Measurements from ENCODE around the gene B4GALT6. TPM values are rescaled to one million over a fixed set of nuclear protein-coding genes. Genes with fewer than 3 reads are reported as not detected.

The B4GALT6 gene
- polyA plus RNA-seq, 1 donor from 2014 or later = 19.4 TPM

- Histone ChIP-seq H3K36me3 (ENCODE audit: insufficient read depth, low read length) (no peaks in the 10 kb centered on the region), H3K9me3 (ENCODE audit: low read length) (no peaks in the 10 kb centered on the region), H3K4me2 (ENCODE audit: low read length) (no peak overlapping the region), H3K79me2 (replicated peaks; ENCODE audit: insufficient read depth, low read length) (no peaks in the 10 kb centered on the region), H4K20me1 (ENCODE audit: insufficient read depth) (no peaks in the 10 kb centered on the region), H3K9me2 (ENCODE audit: insufficient read depth, low read length) (no peaks in the 10 kb centered on the region), H3F3A (ENCODE audit: insufficient read depth, low read length, poor library complexity, severe bottlenecking) (no peaks in the 10 kb centered on the region), H2AFZ (ENCODE audit: low read depth, low read length) (no peak overlapping the region), H3K9ac (ENCODE audit: low read length) (no peak overlapping the region), H3K27me3 (ENCODE audit: insufficient read depth, low read depth, low read length) (no peaks in the 10 kb centered on the region), H3K27ac (ENCODE audit: low read length) (no peak overlapping the region), H3K4me3 (ENCODE audit: low read length) (no peak overlapping the region)
- TF ChIP-seq RAD21 (conservative IDR thresholded peaks at IDR 0.05) = no peak
- no peak for TF ChIP-seq EP300 (conservative IDR thresholded peaks at IDR 0.05; ENCODE audit: poor library complexity, severe bottlenecking)
- TF ChIP-seq TAF1 (IDR thresholded peaks at IDR 0.05; ENCODE audit: low read depth) = no peak
- TF ChIP-seq REST (IDR thresholded peaks at IDR 0.05; ENCODE audit: borderline replicate concordance) = no peak
- no peak for TF ChIP-seq POLR2AphosphoS5 (IDR thresholded peaks at IDR 0.05)
These were observed 81.1 kb downstream of the B4GALT6 start for GRCh38 chr18:31603315-31603714.

- no peaks in the 10 kb centered on the region for H4K20me1 ChIP-seq (ENCODE audit: insufficient read depth)
- H3K4me3 ChIP-seq (ENCODE audit: low read length) = no peak overlapping the region
- no peaks in the 10 kb centered on the region for H3K79me2 ChIP-seq (replicated peaks; ENCODE audit: insufficient read depth, low read length)
- H3F3A ChIP-seq (ENCODE audit: insufficient read depth, low read length, poor library complexity, severe bottlenecking) = no peaks in the 10 kb centered on the region
- no peaks in the 10 kb centered on the region for H3K27me3 ChIP-seq (ENCODE audit: insufficient read depth, low read depth, low read length)
- no peak overlapping the region for H2AFZ ChIP-seq (ENCODE audit: low read depth, low read length)
- no peak overlapping the region for H3K27ac ChIP-seq (ENCODE audit: low read length)
- no peaks in the 10 kb centered on the region for H3K9me2 ChIP-seq (ENCODE audit: insufficient read depth, low read length)
- no peaks in the 10 kb centered on the region for H3K36me3 ChIP-seq (ENCODE audit: insufficient read depth, low read length)
- TF ChIP-seq CTCF (IDR thresholded peaks at IDR 0.05; ENCODE audit: poor library complexity, severe bottlenecking) (no peak), POLR2AphosphoS5 (IDR thresholded peaks at IDR 0.05) (no peak), EZH2 (IDR thresholded peaks at IDR 0.05; ENCODE audit: borderline replicate concordance, insufficient read depth, low read length, poor library complexity, severe bottlenecking) (no peak), EP300 (conservative IDR thresholded peaks at IDR 0.05; ENCODE audit: poor library complexity, severe bottlenecking) (no peak), MXI1 (conservative IDR thresholded peaks at IDR 0.05; ENCODE audit: poor library complexity, severe bottlenecking) (no peak), TAF1 (IDR thresholded peaks at IDR 0.05; ENCODE audit: low read depth) (no peak), RAD21 (conservative IDR thresholded peaks at IDR 0.05) (no peak), REST (IDR thresholded peaks at IDR 0.05; ENCODE audit: borderline replicate concordance) (no peak), SMC3 (conservative IDR thresholded peaks at IDR 0.05; ENCODE audit: poor library complexity) (no peak)
- H3K4me2 ChIP-seq (ENCODE audit: low read length) = no peak overlapping the region
- H3K9ac ChIP-seq (ENCODE audit: low read length) = no peak overlapping the region
- H3K9me3 ChIP-seq (ENCODE audit: low read length) = no peaks in the 10 kb centered on the region
These were observed 86.2 kb downstream of the B4GALT6 start for GRCh38 chr18:31598021-31598805.
